A549 (cell line): ENCODE measurements around the gene SUDS3. TPM values are rescaled to one million over a fixed set of nuclear protein-coding genes. Genes with fewer than 3 reads are reported as not detected.

ENCODE experiments used
- ATAC-seq, 2 experiments: fragments of 200-7000 bp in 1 of 2; fragments of >200 bp in 1 of 2; cut with Nextera tagmentation in 1 of 2; cut with Tn5 transposase in 1 of 2; 3 replicates each; pipeline versions ENCODE4 v1.8.0 to v1.9.1; 2018 to 2020; ENCODE audit warnings: mild to moderate bottlenecking in 1 of 2, moderate library complexity in 1 of 2
- CTCF ChIA-PET: fragments of 300-600 bp; sonication (Branson Sonifier 250); formaldehyde crosslinking; extraction: SDS; loops from one replicate; lab custom pipeline; 2021; ENCODE audit warnings: antibody characterized with exemption, inconsistent platforms; lab: Yijun Ruan, JAX
- POLR2A ChIA-PET: fragments of 350-600 bp; formaldehyde crosslinking; extraction: SDS; loops from one replicate; lab custom pipeline; 2021; ENCODE audit warnings: antibody characterized with exemption, inconsistent platforms; lab: Yijun Ruan, JAX
- DNase-seq, 2 experiments: peaks; one replicate each; pipeline versions ENCODE4 v3.0.0 to v3.0.0-alpha.2; 2011 to 2016; ENCODE audit warnings: low read depth in 1 of 2, low spot score in 1 of 2
- FAIRE-seq: peaks from 2 replicates; lab custom pipeline; 2011; peaks lifted over from hg19 to GRCh38; lab: Jason Lieb, UNC
- H3K27ac ChIP-seq, 2 experiments: fragments of >200 bp; sonication (Bioruptor Twin); formaldehyde crosslinking; 3 replicates each; pipeline ENCODE4 v1.5.1; 2016 to 2017
- H3K4me1 ChIP-seq: fragments of >200 bp; sonication (Bioruptor Twin); formaldehyde crosslinking; 3 replicates; pipeline ENCODE4 v1.6.1; 2016
- H3K4me2 ChIP-seq: fragments of >200 bp; sonication (Bioruptor Twin); formaldehyde crosslinking; 3 replicates; pipeline ENCODE4 v1.6.1; 2016
- H3K4me3 ChIP-seq: fragments of >200 bp; sonication (Bioruptor Twin); formaldehyde crosslinking; 3 replicates; pipeline ENCODE4 v1.5.1; 2016
- H3K9me3 ChIP-seq: fragments of >200 bp; sonication (Bioruptor Twin); formaldehyde crosslinking; 3 replicates; pipeline ENCODE4 v1.6.1; 2016
- ATOH8 ChIP-seq: fragments of 250-450 bp; sonication (Bioruptor Pico); IDR thresholded peaks from 2 replicates; pipeline ENCODE4 v1.5.0; 2020; ENCODE audit warnings: low read depth, mild to moderate bottlenecking, moderate library complexity
- BCL3 ChIP-seq: fragments of >200 bp; sonication (Bioruptor Twin); formaldehyde crosslinking; IDR thresholded peaks from 3 replicates; pipeline ENCODE4 v1.6.1; 2016
- CHD4 ChIP-seq: fragments of 200-600 bp; sonication (generic); IDR thresholded peaks from 2 replicates; pipeline ENCODE4 v1.6.1; 2016; ENCODE audit warnings: antibody characterized with exemption, mild to moderate bottlenecking, borderline replicate concordance
- EHF ChIP-seq: fragments of 250-450 bp; sonication (Bioruptor Pico); IDR thresholded peaks from 2 replicates; pipeline ENCODE4 v1.5.0; 2020; ENCODE audit warnings: mild to moderate bottlenecking
- EHMT2 ChIP-seq: fragments of 200-600 bp; sonication (generic); IDR thresholded peaks from 2 replicates; pipeline ENCODE4 v1.6.1; 2016; ENCODE audit warnings: antibody characterized with exemption, low read depth, mild to moderate bottlenecking, moderate library complexity
- ESRRA ChIP-seq: fragments of 150-350 bp; IDR thresholded peaks from 2 replicates; pipeline ENCODE4 v1.6.1; 2014; ENCODE audit warnings: mild to moderate bottlenecking, low read length, borderline replicate concordance
- HOXB13 ChIP-seq: fragments of 250-450 bp; sonication (Bioruptor Pico); IDR thresholded peaks from 2 replicates; pipeline ENCODE4 v1.5.0; 2020; ENCODE audit warnings: low read depth, mild to moderate bottlenecking, moderate library complexity
- JUN ChIP-seq, 2 experiments: fragments of >200 bp; sonication (Bioruptor Twin); formaldehyde crosslinking; IDR thresholded peaks; 2 replicates in 1 of 2; 3 replicates in 1 of 2; pipeline ENCODE4 v1.6.1; 2016 to 2017
- MAX ChIP-seq: IDR thresholded peaks from 2 replicates; pipeline ENCODE4 v1.6.1; 2012
- MAZ ChIP-seq: fragments of 150-350 bp; IDR thresholded peaks from 2 replicates; pipeline ENCODE4 v1.6.1; 2014; ENCODE audit warnings: antibody characterized with exemption, low read depth, low read length, borderline replicate concordance
- MYC ChIP-seq: IDR thresholded peaks from 2 replicates; pipeline ENCODE4 v1.6.1; 2012; ENCODE audit warnings: mild to moderate bottlenecking, inconsistent platforms, low read length, improper control_type of control experiment, borderline replicate concordance
- PBX3 ChIP-seq: IDR thresholded peaks from 2 replicates; pipeline ENCODE4 v1.6.1; 2012
- PHF8 ChIP-seq: fragments of 200-600 bp; sonication (generic); IDR thresholded peaks from 2 replicates; pipeline ENCODE4 v1.6.1; 2016; ENCODE audit warnings: low read depth, mild to moderate bottlenecking, antibody characterized with exemption, moderate library complexity, borderline replicate concordance
- POLR2A ChIP-seq: IDR thresholded peaks from 2 replicates; pipeline ENCODE4 v1.6.1; 2012; ENCODE audit warnings: mild to moderate bottlenecking, low read length
- POLR2AphosphoS2 ChIP-seq: conservative IDR thresholded peaks from 2 replicates; pipeline ENCODE4 v1.6.1; 2012; ENCODE audit warnings: low read length, improper control_type of control experiment, inconsistent platforms
- RAD21 ChIP-seq, 2 experiments: fragments of >200 bp in 1 of 2; sonication (Bioruptor Twin) in 1 of 2; formaldehyde crosslinking in 1 of 2; IDR thresholded peaks in 1 of 2; conservative IDR thresholded peaks in 1 of 2; 2 replicates in 1 of 2; 3 replicates in 1 of 2; pipeline ENCODE4 v1.6.1; 2012 to 2018; ENCODE audit warnings: inconsistent platforms in 1 of 2
- REST ChIP-seq: fragments of 200-600 bp; sonication (generic); IDR thresholded peaks from 2 replicates; pipeline ENCODE4 v1.6.1; 2016; ENCODE audit warnings: antibody characterized with exemption, mild to moderate bottlenecking, moderate library complexity
- RFX5 ChIP-seq: fragments of 450-650 bp; IDR thresholded peaks from 2 replicates; pipeline ENCODE4 v1.7.1; 2014; ENCODE audit warnings: antibody characterized with exemption, mild to moderate bottlenecking, moderate library complexity
- SMC3 ChIP-seq: fragments of >200 bp; sonication (Bioruptor Twin); formaldehyde crosslinking; IDR thresholded peaks from 3 replicates; pipeline ENCODE4 v1.6.1; 2018; ENCODE audit warnings: inconsistent platforms
- TFCP2L1 ChIP-seq: fragments of 250-450 bp; sonication (Bioruptor Pico); IDR thresholded peaks from 2 replicates; pipeline ENCODE4 v1.5.0; 2021; ENCODE audit warnings: mild to moderate bottlenecking
- ZC3H11A ChIP-seq: fragments of 450-650 bp; IDR thresholded peaks from 2 replicates; pipeline ENCODE4 v1.6.1; 2014; ENCODE audit warnings: antibody characterized with exemption, mild to moderate bottlenecking
- ZFP36 ChIP-seq: fragments of 450-650 bp; IDR thresholded peaks from 2 replicates; pipeline ENCODE4 v1.6.1; 2014; ENCODE audit warnings: borderline replicate concordance; ENCODE audit not compliant: partially characterized antibody
- ZSCAN20 ChIP-seq: fragments of 250-450 bp; sonication (Bioruptor Pico); IDR thresholded peaks from 2 replicates; pipeline ENCODE4 v1.8.0; 2022; ENCODE audit warnings: mild to moderate bottlenecking, moderate library complexity
- WGBS: methylation state at CpG from one replicate; pipeline ENCODE4 v1.1.6; 2017; ENCODE audit errors: missing lambda C conversion rate; 5-methylcytosine and 5-hydroxymethylcytosine counted together
- polyA plus RNA-seq, 4 experiments: library from polyadenylated mRNA; depleted of rRNA in 3 of 4; stranded (reverse); fragments of >200 nt; fragmentation: RNase III in 1 of 4; extraction: RNeasy Plus Mini Kit Qiagen cat#74134 plus additional on column Dnase treatment in 1 of 4; gene quantifications; 2 replicates in 3 of 4; 3 replicates in 1 of 4; pipeline ENCODE4 v1.2.3, GENCODE V29; 2011 to 2017

The SUDS3 gene
- polyA plus RNA-seq, 2 of the 4 experiments (the other 2 are of a cell fraction), result 20.3 to 36.5 TPM

GRCh38 chr12:118372541-118373495, 3.5 kb upstream of the SUDS3 start, which contains the start of gene TAOK3:
Gene TAOK3 (minus strand): TSS chr12:118372907. CDS start chr12:118255567, 117,340 bp downstream.
- no peaks in the 10 kb centered on the region for H3K9me3 ChIP-seq
- WGBS, result 1% methylated on average over 34 of the region's 75 CpGs

More at GRCh38 chr12:118372541-118373495, 3.5 kb upstream of the SUDS3 start, which contains the start of gene TAOK3:
- FAIRE-seq (no peak), DNase-seq (peak; percentile 89 to 99), ATAC-seq (peak; percentile 76 to 94)
- ChIA-PET CTCF (interaction anchor here (0.7 to 6.6 kb wide), 5 partner anchors 15 to 208 kb away, joined by 3 to 193 read pairs (median 5); no protein-coding TSS in a partner anchor), POLR2A (interaction anchor here (0.5 to 1.8 kb wide), 11 partner anchors 14 to 317 kb away, joined by 3 to 13 read pairs (median 3); partner anchors contain the start of gene PEBP1)
- Histone ChIP-seq H3K4me2 (peak within 1 kb of the TSS; percentile 93), H3K27ac (peak within 1 kb of the TSS; percentile 83 to 89), H3K4me3 (peak within 1 kb of the TSS; percentile 74), H3K4me1 (peaks cover 19% of the 10 kb centered on the region)
- TF ChIP-seq SMC3 (peak; percentile 19; the same call in 1 of the 3 replicates), JUN (IDR thresholded peaks at IDR 0.05) (peak in 1 of 2 experiments; percentile 67; a peak in 4 of 5 replicates), MYC (0 out of 2 replicates have a peak, but pooled peaks have one; percentile 37), TFCP2L1 (no peak), ZSCAN20 (CRISPR knock-in tag) (no peak), PHF8 (peak; percentile 84), ZFP36 (no peak), ATOH8 (CRISPR knock-in tag) (no peak), RFX5 (no peak), BCL3 (peak; percentile 53; the same call in 1 of the 3 replicates), REST (peak; percentile 78), EHMT2 (no peak), ZC3H11A (no peak), MAZ (no peak), RAD21 (conservative IDR thresholded peaks at IDR 0.05 in 1 of 2, IDR thresholded peaks at IDR 0.05 in 1 of 2) (0 out of 5 replicates have a peak, but pooled peaks of 1 of the 2 experiments have one; percentile 13), PBX3 (peak; percentile 34; the same call in 1 of the 2 replicates), HOXB13 (CRISPR knock-in tag) (no peak), POLR2AphosphoS2 (no peak), CHD4 (no peak), MAX (peak; percentile 57), EHF (no peak), ESRRA (no peak), POLR2A (peak; percentile 85)
